Amniotic epithelial cell (primary cell): ENCODE data around the gene KLHL15.
A peak's percentile ranks its signal among the peaks of the same experiment; 100 is the strongest.
"Not testable (repeated sequence)": the region's sequence is repeated elsewhere in the genome, so short reads cannot be mapped to it uniquely, and the experiment has no call there.

Source experiments
- DNase-seq: peaks from one replicate; pipeline ENCODE4 v3.0.0-alpha.2; 2010; ENCODE audit warnings: low read depth

Gene KLHL15

GRCh38 chrX:24027086-24027485 is at the start of gene KLHL15:
Gene KLHL15 (minus strand): TSS chrX:24027186. CDS start chrX:24006693, 20,493 bp downstream.
- DNase-seq = no peak

DNA sequence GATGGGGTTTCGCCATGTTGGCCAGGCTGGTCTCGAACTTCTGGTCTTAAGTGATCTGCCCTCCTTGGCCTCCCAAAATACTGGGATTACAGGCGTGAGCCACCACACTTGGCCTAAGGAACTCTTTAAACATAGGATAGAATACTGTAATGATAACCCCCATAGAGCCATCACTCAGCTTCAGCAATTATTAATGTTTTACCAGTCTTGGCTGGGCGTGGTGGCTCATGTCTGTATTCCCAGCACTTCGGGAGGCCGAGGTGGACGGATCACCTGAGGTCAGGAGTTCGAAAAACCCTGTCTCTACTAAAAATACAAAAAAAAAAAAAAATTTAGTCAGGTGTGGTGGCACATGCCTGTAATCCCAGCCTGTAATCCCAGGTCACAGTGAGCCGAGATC is 42.9 kb upstream of the KLHL15 start:
- DNase-seq = no peak

DNA sequence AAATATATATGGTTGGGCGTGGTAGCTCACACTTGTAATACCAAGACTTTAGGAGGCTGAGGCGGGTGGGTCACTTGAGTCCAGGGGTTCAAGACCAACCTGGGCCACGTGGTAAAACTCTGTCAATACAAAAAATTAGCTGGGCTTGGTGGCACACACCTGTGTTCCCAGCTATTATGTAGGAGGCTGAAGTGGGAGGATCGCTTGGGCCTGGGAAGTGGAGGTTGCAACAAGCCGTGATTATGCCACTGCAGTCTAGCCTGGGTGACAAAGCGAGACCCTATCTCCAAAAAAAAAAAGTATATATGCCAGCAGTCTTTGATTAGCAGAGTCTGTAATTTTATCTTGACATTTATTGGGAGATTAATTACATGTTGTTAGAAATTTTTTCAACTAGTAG is 36.5 kb upstream of the KLHL15 start:
- no peak for DNase-seq

GRCh38 chrX:24055043-24055356 is 28.0 kb upstream of the KLHL15 start:
- no peak for DNase-seq

DNA sequence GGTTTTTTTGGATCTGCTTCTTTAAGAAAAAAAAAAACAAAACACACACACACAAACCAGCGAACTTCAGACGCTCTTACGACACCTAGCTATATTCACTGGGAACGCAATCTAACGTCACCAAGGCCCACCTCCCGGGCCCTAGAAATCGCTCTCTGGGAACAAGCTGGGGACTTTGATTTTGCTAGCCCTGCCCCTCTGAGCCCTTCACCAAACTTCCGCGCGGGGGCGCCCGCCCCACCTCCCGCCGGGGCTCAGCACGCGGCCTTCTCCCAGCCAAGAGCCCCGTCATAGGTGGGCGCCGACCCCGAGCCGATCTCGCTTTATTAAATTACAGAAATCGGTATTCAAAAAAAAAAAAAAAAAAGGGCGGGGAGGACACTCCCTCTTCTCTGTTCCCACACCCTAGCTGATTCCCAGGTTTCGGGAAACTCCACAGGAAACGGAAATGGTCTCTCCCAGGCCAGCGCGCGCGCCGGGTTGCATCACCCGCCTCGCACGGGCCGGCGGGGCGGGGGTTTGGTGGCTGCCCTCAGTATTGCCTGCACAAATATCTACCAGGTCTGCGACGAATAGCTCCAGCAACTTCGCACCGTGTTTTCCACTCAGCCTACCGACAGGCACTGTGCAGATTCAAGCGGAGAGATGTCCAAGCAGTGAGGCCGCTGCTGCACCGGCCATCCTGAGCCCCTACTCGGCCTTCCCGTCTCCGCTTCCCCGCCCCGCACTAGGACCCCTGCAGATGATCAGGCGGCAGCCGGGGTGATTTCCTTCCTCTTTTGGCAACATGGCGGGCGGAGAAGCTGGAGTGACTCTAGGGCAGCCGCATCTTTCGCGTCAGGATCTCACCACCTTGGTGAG is 27.4 kb upstream of the KLHL15 start, which contains the start of gene EIF2S3:
EIF2S3 (plus strand) TSS at position 775 of the 861 bp plus-strand sequence; CDS start at position 788, 13 bp downstream.
- peak; percentile 95 for DNase-seq

DNA sequence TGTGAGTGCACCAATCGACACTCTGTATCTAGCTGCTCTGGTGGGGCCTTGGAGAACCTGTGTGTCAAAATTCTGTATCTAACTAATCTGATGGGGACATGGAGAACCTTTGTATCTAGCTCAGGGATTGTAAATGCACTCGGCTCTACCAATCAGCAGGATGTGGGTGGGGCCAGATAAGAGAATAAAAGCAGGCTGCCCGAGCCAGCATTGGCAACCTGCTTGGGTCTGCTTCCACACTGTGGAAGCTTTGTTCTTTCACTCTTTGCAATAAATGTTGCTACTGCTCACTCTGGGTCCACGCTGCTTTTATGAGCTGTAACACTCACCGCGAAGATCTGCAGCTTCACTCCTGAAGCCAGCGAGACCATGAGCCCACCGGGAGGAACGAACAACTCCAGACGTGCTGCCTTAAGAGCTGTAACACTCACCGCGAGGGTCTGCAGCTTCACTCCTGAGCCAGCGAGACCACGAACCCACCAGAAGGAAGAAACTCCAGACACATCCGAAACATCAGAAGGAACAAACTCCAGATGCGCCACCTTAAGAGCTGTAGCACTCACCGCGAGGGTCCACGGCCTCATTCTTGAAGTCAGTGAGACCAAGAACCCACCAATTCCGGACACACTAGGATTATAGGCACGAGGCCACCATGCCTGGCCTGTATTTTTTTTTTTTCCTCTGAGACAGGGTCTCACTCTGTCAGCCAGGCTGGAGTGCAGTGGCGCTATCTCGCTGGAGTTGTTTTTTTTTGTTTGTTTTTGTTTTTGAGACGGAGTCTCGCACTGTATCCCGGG is 23.7 kb upstream of the KLHL15 start:
- DNase-seq = not testable (repeated sequence)

DNA sequence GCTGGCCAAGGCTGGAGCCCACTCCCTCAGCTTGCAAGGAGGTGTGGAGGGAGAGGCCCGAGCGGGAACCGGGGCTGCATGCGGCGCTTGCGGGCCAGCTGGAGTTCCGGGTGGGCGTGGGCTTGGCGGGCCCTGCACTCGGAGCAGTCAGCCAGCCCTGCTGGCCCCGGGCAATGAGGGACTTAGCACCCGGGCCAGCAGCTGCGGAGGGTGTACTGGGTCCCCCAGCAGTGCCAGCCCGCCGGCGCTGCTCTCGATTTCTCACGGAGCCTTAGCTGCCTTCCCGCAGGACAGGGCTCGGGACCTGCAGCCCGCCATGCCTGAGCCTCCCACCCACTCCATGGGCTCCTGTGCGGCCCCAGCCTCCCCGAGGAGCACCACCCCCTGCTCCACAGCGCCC is 22.7 kb upstream of the KLHL15 start:
- DNase-seq = not testable (repeated sequence)

DNA sequence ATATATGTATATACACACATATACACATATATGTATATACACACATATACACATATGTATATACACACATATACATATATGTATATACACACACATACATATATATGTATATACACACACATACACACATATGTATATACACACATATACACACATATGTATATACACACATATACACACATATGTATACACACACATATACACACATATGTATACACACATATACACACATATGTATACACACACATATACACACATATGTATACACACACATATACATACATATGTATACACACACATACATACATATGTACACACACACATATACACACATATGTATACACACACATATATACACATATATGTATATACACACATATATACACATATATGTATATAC is 19.1 kb upstream of the KLHL15 start:
- not testable (repeated sequence) for DNase-seq

DNA sequence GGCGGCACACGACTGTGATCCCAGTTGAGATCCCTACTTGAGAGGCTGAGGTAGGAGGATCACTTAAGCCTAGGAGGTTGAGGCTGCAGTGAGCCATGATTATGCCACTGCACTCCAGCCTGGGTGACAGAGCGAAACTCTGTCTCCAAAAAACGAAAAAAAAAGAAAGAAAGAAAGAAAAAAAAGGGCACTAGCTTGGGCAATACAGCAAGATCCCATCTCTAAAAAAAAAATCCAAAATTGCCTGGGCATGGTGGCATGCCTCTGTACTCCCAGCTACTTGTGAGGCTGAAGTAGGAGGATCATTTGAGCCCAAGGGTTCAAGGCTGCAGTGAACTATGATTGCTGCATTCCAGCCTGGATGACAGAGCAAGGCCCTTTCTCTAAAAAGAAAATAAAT is 10.7 kb upstream of the KLHL15 start:
- no peak for DNase-seq

- DNase-seq = no peak
Measured at GRCh38 chrX:24034485-24034884, 7.5 kb upstream of the KLHL15 start.

DNA sequence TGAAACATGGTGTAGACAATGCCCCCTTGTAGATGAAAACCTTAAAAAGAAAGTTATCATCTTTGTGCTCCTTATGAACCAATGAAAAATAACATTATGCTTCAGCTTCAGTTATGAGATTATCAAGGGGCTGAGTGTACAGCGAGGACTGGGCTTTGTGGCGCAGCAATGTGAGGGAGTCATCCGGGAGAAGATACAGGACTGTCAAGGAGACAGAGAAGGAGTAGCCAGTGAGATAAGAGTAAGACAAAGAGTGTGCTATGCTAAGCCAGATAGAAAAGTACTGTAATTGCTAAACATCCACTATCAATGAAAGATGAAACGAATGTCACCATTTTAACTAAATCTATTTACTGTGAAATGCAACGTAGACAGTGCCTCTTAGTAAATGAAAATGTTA is 3.6 kb upstream of the KLHL15 start:
- peak; percentile 65 for DNase-seq

DNA sequence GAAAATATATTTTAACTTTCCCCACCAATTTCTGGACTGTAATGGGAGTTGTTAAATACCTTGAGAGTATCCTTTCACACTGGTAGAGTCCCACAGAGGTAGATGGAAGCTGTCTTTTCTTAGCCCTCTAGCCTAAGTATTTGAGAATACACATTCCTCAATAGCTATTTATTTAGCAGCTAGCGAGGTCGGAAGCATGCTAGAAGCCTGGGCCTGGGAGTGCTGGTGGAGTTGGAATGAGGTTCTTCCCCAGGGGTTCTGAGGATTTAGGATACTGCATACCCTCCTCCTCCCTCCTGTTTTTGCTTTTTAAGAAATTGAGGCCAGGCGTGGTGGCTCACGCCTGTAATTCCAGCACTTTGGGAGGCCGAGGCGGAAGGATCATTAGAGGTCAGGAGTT is 999 bp upstream of the KLHL15 start:
- no peak for DNase-seq

DNA sequence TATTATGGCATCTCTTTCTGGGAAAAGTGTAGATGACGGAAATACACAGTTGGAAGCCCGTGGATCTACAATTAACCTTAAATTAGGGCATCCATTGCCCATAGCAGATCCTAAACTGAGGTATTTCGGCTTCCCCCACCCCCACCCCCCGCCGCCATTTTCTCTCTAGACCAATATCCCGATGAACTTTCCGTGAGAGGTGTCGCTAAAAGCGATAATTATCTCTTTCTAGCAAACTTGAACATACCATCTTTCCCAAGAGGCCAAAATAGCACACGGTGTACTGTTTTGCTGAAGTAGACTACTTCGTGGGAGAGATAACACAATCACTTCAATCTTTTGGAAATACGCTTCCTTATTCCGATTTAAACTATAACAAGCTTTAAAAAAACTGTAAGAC is 554 bp downstream of the KLHL15 start:
- DNase-seq = peak; percentile 45

GRCh38 chrX:24025741-24026403 is 1.1 kb downstream of the KLHL15 start:
- DNase-seq = peak; percentile 69

DNA sequence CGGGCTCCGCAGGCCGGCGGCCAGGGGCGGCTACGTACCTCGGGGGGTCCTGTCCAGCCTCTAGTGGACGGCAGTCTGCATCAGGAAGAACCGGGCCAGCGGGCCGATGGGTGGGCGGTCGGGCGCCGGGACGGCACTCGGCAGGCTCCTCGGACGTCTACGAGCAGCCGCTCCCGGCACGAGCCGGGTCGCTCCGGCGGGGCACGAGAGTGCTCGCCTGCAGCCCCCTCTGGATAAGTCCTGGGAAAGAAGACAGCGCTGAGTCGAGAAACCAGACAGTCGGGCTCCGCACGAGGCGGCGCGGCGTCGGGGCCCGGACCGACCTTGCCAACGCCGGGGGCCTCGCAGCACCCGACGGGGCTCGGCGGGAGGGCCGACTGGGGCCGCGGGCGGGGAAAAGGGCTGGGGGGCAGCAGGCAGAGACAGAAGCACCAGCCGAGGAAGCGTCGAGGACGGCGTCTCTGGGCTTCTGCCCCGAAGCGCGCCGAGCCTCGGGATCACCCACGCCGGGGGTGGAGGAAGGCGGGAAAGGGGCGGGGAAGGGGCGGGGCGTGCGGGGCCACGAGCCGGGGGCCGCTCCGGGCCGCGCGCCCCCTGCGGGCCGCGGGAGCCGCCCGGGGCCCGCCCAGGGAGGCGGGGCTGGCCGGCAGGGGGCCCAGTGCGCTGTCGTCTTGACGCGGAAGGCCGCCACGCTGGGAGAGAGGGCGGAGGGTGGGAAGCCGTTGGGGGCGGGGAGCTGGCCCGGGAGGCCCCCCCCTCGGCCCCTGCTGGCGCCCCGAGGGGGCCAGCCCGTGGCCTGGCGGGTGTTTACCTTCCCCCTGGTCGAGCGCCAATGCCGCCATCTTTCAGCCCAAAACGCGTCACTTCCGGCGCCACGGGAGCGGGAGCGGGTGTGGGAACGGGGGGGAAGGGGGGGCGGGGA is 1.9 kb downstream of the KLHL15 start:
- DNase-seq = peak; percentile 88

DNA sequence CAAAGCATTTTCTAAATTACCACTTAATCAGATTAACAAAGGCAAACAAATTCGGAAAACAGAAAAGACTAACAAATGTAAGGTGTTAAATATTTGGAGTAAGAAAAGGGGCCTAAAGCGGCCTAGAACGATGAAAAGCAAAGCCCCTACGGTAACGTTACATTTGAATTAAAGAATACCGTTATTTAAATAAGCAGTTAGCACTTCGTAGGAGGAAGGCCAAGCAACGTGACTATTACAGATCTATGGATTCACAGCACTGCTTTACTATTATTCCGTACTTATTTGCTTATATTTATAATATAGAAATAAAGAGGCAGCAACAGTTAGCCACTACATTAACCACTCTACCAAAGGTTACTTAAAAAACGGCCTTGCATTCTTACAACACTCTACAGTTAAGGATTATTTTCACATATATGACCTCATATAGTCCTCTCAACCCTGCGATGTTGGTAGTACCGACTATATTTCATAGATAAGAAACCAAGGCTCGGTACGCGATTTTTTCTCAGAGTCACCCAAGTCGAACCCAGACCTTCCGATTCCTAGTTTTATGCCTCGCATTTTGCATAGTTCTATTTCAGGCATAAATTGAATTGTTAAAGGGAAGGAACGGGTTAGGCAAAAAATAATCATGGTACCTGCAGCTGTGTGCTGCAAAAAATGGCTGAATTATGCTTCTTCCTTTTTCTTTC is 2.9 kb downstream of the KLHL15 start:
- peak; percentile 58 for DNase-seq

DNA sequence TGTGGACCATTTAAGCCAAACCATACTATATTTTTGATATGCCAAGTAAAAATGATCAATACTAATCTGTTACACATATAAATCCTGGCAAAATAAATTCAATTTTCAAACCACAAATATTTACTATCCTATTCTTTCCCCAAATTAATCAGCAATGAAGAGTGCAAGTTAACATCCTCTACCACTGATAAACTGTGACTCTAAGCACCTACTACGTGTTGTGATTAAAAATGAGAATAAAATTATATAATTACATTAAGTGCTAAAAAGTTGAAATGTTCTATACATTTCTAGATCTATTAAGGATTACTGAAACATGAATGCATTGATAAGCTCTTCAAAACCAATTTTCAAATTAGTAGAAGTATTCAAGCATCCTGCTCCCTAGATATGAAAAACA is 3.4 kb downstream of the KLHL15 start:
- DNase-seq = no peak

- peak; percentile 40 for DNase-seq
Measured at GRCh38 chrX:24020306-24020876, 6.6 kb downstream of the KLHL15 start.

DNA sequence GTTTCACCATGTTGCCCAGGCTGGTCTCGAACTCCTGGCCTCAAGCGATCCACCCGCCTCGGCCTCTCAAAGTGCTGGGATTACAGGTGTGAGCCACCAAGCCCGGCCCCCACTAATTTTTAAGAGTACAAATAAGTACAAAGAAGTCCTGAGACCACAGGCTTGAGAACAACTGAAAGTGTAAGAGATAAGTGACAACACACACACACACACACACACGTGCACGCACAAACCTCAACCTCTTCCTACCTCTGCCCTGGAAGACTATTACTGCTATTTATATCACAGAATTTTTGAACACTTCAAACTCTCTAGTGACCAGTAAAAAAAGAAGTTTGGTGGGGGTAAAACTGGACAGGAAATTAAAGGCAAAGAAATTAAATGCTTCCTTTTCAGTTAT is 7.5 kb downstream of the KLHL15 start:
- DNase-seq = no peak

DNA sequence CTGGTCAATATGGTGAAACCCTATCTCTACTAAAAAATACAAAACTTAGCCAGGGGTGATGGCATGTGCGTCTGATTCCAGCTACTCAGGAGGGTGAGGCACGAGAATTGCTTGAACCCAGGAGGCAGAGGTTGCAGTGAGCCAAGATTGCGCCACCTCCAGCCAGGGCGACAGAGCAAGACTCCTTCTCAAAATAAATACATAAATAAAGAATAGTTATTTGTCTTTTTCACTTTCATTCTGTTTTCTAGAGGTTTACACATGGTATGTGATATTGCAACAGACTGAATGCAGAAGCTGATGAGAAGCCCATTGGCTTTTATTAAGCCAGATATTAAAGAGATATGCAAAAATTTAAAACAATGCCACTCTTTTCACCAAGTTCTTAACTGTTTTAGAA is 8.2 kb downstream of the KLHL15 start:
- DNase-seq = peak; percentile 22

DNA sequence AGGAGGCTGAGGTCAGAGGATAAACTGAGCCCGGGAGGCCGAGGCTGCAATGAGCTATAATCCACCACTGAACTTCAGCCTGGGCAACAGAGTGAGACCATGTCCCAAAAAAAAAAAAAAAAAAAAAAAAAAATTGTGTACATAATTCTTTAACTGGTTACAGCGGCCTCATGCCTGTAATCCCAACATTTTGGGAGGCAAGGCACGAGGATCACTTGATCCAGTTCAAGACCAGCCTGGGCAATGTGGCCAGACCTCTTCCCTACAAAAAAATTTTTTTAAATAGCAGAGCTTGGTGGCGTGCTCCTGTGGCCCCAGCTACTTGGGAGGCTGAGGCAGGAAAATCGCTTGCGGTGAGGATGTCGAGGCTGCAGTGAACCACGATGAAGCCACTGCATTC is 9.3 kb downstream of the KLHL15 start:
- no peak for DNase-seq
